Testis (tissue), 3 donors: ENCODE results near the gene ARL5A. TPM values are rescaled to one million over a fixed set of nuclear protein-coding genes. Genes with fewer than 3 reads are reported as not detected.

Experiments
- DNase-seq: peaks from one replicate; pipeline ENCODE4 v3.0.0-alpha.2; 2019
- H3K27ac ChIP-seq, 2 donors: fragments of 200-600 bp; sonication (generic); one replicate each; pipeline ENCODE4 v1.5.1; 2019
- H3K27me3 ChIP-seq: fragments of 200-600 bp; sonication (generic); one replicate; pipeline ENCODE4 v1.5.1; 2019
- H3K36me3 ChIP-seq: fragments of 200-600 bp; sonication (generic); one replicate; pipeline ENCODE4 v1.5.1; 2017; ENCODE audit warnings: low read depth; ENCODE audit errors: missing control alignments
- H3K4me1 ChIP-seq: fragments of 200-600 bp; sonication (generic); one replicate; pipeline ENCODE4 v1.5.1; 2019
- H3K4me3 ChIP-seq, 2 donors: fragments of 200-600 bp; sonication (generic); one replicate each; pipeline ENCODE4 v1.5.1; 2017 to 2019
- H3K9me3 ChIP-seq: fragments of 200-600 bp; sonication (generic); one replicate; pipeline ENCODE4 v1.5.1; 2017
- CTCF ChIP-seq, 3 experiments: fragments of 450-650 bp in 2 of 3; fragments of 200-600 bp in 1 of 3; sonication (generic) in 1 of 3; IDR thresholded peaks; one replicate each; pipeline ENCODE4 v1.5.1; 2016 to 2019; ENCODE audit warnings: antibody characterized with exemption in 3 of 3, mild to moderate bottlenecking in 2 of 3, moderate library complexity in 1 of 3
- POLR2A ChIP-seq: fragments of 450-650 bp; IDR thresholded peaks from one replicate; pipeline ENCODE4 v1.6.1; 2017; ENCODE audit warnings: antibody characterized with exemption, mild to moderate bottlenecking, moderate library complexity
- WGBS, 2 donors: methylation state at CpG; one replicate each; pipeline ENCODE4 v1.1.5; 2018; 5-methylcytosine and 5-hydroxymethylcytosine counted together
- intact Hi-C: fragments of 100-400 bp; cut with DNase I; formaldehyde crosslinking; loops from one replicate; pipeline ENCODE4 v1.15.1; 2023; ENCODE audit warnings: low total_unique reads
- polyA plus RNA-seq: library from polyadenylated mRNA; stranded (reverse); fragments of 350-450 nt; fragmentation: Illumina TruSeq; extraction: RNeasy Lipid Tissue Mini Kit (QIAGEN cat#74804); gene quantifications from one replicate; pipeline ENCODE4 v1.2.3, GENCODE V29; 2014; ENCODE audit warnings: low read depth, low replicate concordance; ENCODE audit not compliant: insufficient read depth
- total RNA-seq, 2 donors: library from RNA; depleted of rRNA; stranded (reverse); fragments of >200 nt; gene quantifications; one replicate each; pipeline ENCODE4 v1.2.3, GENCODE V29; 2016

The ARL5A gene
- total and polyA plus RNA-seq, 3 donors from 2014 or later: 19.1 to 34.0 (median 27.5) TPM

GRCh38 chr2:151853070-151853758, 25.0 kb upstream of the ARL5A start:
- Histone ChIP-seq H3K27me3 (no peaks in the 10 kb centered on the region), H3K4me3 (no peak overlapping the region), H3K27ac (no peak overlapping the region), H3K9me3 (no peaks in the 10 kb centered on the region), H3K36me3 (no peaks in the 10 kb centered on the region), H3K4me1 (no peaks in the 10 kb centered on the region)
- intact Hi-C loops: no loop called here
- no peak for DNase-seq
- TF ChIP-seq POLR2A: no peak
- no peak for TF ChIP-seq CTCF (IDR thresholded peaks at IDR 0.05)
- 87 to 93% methylated on average over 3 of the region's 3 CpGs for WGBS, 2 donors

DNA sequence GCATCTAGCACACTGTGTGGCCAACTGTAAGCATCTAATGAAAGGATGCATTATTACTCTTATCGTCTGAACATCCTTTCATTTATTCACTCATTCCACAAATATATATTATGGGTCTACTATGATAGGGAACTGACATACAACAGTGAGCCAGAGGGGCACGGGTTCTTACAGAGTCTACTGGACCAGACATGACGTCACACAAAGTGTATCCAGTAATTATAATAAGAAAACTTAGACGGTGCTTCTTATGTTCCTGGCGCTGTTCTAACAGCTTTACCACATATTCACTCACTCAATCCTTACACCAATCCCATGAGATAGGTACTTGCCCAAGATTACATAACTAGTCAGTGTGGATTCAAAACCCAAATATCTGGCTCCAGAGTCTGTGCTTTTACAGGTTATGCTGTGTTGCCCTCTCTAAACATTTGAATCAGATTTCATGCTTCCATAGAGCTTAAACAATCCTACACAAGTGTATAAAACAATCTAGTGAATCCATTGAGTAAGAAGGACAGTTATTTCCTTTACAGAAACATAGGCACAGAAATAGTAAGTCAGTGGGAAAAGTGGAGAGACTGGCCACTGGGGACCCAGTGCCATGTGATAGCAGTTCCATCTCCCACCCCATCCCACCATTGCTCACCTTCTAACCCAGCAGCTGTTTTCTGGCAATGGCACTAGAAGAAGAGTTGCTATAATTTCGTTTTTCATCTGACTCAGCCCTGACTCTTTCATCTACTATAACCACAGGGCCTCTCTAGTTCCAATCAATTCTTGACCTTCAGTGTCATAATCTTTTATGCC, 24.2 kb upstream of the ARL5A start:
- intact Hi-C loops: no loop called here
- TF ChIP-seq CTCF (IDR thresholded peaks at IDR 0.05) (no peak), POLR2A (no peak)
- Histone ChIP-seq H3K9me3 (no peaks in the 10 kb centered on the region), H3K27me3 (no peaks in the 10 kb centered on the region), H3K4me3 (no peak overlapping the region), H3K36me3 (no peaks in the 10 kb centered on the region), H3K27ac (no peak overlapping the region), H3K4me1 (no peaks in the 10 kb centered on the region)
- no peak for DNase-seq
- WGBS, 2 donors: 87 to 88% methylated on average over 6 of the region's 6 CpGs

GRCh38 chr2:151851761-151852160, 23.5 kb upstream of the ARL5A start:
- H3K27ac ChIP-seq: no peak overlapping the region
- DNase-seq: no peak

GRCh38 chr2:151849413-151850010, 21.3 kb upstream of the ARL5A start:
- Histone ChIP-seq H3K4me3 (no peak overlapping the region), H3K4me1 (no peaks in the 10 kb centered on the region), H3K36me3 (no peaks in the 10 kb centered on the region), H3K27ac (no peak overlapping the region), H3K27me3 (no peaks in the 10 kb centered on the region), H3K9me3 (no peaks in the 10 kb centered on the region)
- intact Hi-C loops: no loop called here
- no peak for DNase-seq
- 80 to 89% methylated on average over 4 of the region's 4 CpGs for WGBS, 2 donors
- TF ChIP-seq POLR2A: no peak
- no peak for TF ChIP-seq CTCF (IDR thresholded peaks at IDR 0.05)

More at GRCh38 chr2:151851761-151852160, 23.5 kb upstream of the ARL5A start:
- H3K36me3 ChIP-seq: no peaks in the 10 kb centered on the region
- no peaks in the 10 kb centered on the region for H3K27me3 ChIP-seq
- WGBS, 2 donors: 51 to 62% methylated on average over 3 of the region's 3 CpGs
- no peaks in the 10 kb centered on the region for H3K4me1 ChIP-seq
- H3K9me3 ChIP-seq: no peaks in the 10 kb centered on the region
- H3K4me3 ChIP-seq: no peak overlapping the region
- intact Hi-C loops: no loop called here
- TF ChIP-seq POLR2A: no peak
- TF ChIP-seq CTCF (IDR thresholded peaks at IDR 0.05): no peak
